HuH-7.5 (cell line): ENCODE data around the gene ATOH8.

Source experiments
- DNase-seq: peaks from one replicate; pipeline ENCODE4 v3.0.0; 2011; ENCODE audit warnings: low spot score

Gene ATOH8

GRCh38 chr2:85754313-85755095, 713 bp downstream of the ATOH8 start:
- peak; percentile 70 for DNase-seq

GRCh38 chr2:85755122-85756027, 1.6 kb downstream of the ATOH8 start:
- no peak for DNase-seq

GRCh38 chr2:85756195-85756594, 2.4 kb downstream of the ATOH8 start:
- no peak for DNase-seq

DNA sequence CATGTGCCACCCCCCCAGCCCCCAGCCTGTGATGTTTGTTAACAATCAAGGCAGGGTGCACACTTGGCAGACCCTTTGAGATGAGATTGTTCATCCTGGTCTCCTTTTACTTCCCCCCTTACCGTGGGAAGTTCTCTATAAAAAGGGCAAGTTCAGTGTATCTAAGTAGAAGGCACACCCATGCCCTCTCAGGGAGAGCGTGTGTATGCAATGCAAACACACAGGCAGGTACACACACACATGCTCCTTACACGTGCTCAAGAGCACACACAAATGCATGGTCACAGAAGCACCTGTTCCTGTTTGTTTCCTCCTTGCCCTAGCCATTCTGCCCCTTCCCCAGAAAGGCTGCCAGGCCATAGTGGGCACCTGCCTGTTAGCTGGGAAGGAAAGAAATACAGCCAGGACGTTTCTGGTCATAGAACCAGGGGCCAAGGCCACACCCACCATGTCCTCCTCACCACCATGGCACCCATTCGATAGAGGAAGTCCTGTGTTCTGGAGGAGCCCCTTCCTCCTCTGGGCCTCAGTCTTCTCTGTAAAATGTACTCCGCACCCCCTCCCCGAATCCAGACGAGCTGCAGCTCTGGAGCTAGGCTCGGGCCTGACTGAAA, 3.1 kb downstream of the ATOH8 start:
- no peak for DNase-seq

- DNase-seq = no peak
Measured at GRCh38 chr2:85757860-85758259, 4.1 kb downstream of the ATOH8 start.

GRCh38 chr2:85758361-85759256, 4.8 kb downstream of the ATOH8 start:
- no peak for DNase-seq

DNA sequence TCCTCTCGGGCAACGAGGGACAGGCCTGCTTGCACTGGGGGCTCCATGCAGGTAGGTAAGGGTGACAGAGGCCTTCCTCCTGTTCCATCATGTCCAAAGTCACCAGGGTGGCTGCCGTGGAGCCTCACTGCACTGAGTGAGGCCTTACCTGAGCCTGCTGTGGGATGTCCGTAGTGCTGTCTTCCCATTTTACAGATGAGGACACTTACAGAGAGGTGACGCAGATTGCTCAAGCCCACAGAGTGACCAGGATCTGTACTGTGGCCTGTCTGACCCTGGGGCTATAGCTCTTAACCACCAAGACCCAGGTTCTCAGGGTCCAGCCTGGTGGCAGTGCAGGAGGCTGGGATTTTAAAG, 5.4 kb downstream of the ATOH8 start:
- no peak for DNase-seq

GRCh38 chr2:85760371-85760770, 6.6 kb downstream of the ATOH8 start:
- DNase-seq = no peak

GRCh38 chr2:85760872-85761271, 7.1 kb downstream of the ATOH8 start:
- DNase-seq = no peak

DNA sequence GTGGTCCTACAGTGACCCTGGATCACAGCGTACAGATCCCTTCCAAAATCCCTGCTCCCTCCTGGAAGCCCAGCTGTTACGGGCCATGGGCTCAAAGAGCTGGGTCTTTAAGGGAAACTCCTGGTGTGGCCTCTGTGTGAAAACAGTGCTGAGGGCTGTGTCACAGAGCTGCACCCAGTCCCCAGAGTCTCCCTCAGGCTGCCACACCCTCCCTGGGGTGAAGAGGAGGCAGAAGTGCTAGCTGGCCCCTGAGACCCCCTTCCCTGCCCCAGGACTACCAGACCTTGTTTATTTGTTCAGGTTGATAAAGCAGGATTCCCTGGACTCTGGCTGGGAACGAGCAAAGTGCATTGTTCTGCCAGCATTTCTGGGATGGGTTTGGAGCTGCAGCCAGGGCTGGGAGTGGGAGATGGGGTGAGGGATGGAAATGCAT, 7.7 kb downstream of the ATOH8 start:
- DNase-seq = peak; percentile 61

GRCh38 chr2:85761946-85762345, 8.2 kb downstream of the ATOH8 start:
- no peak for DNase-seq

DNA sequence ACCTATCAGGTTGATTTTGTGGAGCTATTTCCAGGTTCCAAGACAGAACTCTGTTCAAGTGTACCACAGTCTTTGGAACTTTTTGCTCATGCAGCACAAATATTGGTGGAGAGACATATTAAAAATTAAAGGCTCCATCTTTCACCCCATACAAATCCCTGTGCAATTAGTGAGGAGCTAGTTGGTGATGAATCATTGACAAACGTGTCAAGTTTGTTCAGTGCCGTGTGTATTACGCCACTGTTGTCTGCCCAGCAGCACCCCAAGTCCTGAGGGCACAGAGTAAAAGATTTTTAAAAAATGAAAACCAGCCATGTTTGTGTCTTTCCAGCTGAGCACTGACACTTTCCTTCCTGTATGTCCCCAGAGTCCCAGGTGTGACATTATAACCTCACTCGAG, 9.3 kb downstream of the ATOH8 start:
- DNase-seq = no peak

DNA sequence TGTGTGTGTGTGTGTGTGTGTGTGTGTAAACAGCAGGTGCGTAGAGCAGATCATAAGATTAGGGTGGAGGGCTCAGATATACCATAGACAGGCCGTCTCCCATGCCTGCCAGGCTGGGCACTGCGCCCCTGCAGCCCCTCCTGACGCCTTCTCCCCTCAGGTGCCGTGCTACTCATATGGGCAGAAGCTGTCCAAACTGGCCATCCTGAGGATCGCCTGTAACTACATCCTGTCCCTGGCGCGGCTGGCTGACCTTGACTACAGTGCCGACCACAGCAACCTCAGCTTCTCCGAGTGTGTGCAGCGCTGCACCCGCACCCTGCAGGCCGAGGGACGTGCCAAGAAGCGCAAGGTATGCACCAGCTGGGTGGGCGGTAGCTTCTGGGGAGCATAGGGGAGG, 10.0 kb downstream of the ATOH8 start:
- no peak for DNase-seq

- DNase-seq = no peak
Measured at GRCh38 chr2:85765081-85765731, 11.4 kb downstream of the ATOH8 start.

DNA sequence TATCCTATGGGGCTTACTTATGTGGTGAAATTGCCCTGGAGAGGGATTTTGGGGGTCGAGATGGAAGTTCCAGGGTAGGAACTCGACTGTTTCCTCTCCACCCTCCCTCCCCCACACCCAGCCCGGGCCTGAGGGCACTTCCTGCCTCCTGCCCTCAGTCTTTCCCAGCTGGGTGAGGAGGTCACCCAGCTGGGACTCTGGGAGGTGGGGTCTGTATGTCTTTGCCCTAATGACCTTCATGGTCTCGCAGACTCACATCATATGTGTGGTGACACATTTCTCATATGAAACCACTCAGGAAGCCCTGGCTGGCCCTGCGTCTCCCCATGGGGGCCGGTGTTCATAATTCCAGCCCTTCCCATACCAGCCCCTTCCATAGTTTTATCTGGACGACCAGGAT, 12.4 kb downstream of the ATOH8 start:
- DNase-seq = no peak

GRCh38 chr2:85767803-85768665, 14.2 kb downstream of the ATOH8 start:
- DNase-seq = no peak

GRCh38 chr2:85768713-85769112, 14.9 kb downstream of the ATOH8 start:
- no peak for DNase-seq

GRCh38 chr2:85769236-85769982, 15.6 kb downstream of the ATOH8 start:
- DNase-seq = peak; percentile 87

DNA sequence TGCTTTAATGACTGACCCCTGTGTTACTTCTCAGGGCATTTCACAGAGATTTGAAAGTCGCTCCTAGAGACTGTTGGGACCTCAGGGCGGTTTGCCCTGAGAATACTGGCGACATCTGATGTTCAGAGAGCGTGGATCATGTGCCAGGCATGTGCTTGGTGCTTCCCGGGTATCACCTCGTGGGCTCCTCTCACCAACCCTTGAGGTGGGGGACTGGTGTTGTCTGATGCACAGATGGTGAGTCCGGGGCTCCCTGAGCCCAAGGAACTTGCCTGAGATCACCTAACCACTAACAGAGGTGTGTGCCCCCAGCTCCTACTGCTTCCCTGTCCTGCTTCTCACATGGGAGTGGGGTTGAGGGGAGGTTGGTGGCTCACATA, 16.2 kb downstream of the ATOH8 start:
- no peak for DNase-seq

DNA sequence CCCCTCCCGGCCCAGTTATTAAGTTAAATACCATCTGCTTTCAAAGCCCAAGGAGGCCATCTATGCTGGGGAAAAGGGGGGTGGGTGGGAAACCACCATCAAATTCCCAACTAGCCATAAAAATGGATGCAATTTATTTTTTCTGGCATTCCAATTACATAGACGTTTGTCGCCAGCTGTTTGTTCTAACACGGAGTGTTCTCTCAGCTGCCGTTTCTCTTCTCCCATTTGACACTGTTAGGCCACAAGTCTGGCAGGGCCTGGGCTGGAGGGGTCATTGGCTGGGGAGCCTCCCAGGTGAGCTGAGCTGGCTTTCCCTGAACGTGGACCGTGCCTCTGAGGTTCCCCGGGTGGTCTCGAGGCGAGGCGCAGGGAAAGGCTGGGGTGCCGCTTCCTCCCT, 16.6 kb downstream of the ATOH8 start:
- no peak for DNase-seq
